NCI-H345 treated with DMSO at 0.1 percent for 48 hours (cell line): ENCODE results near the gene SELENOP.
"Not testable (repeated sequence)": the region's sequence is repeated elsewhere in the genome, so short reads cannot be mapped to it uniquely, and the experiment has no call there.

Experiments used
- DNase-seq: peaks from one replicate; lab custom pipeline; 2025; ENCODE audit not compliant: unreplicated experiment; lab: John Stamatoyannopoulos, UW

Gene SELENOP

DNA sequence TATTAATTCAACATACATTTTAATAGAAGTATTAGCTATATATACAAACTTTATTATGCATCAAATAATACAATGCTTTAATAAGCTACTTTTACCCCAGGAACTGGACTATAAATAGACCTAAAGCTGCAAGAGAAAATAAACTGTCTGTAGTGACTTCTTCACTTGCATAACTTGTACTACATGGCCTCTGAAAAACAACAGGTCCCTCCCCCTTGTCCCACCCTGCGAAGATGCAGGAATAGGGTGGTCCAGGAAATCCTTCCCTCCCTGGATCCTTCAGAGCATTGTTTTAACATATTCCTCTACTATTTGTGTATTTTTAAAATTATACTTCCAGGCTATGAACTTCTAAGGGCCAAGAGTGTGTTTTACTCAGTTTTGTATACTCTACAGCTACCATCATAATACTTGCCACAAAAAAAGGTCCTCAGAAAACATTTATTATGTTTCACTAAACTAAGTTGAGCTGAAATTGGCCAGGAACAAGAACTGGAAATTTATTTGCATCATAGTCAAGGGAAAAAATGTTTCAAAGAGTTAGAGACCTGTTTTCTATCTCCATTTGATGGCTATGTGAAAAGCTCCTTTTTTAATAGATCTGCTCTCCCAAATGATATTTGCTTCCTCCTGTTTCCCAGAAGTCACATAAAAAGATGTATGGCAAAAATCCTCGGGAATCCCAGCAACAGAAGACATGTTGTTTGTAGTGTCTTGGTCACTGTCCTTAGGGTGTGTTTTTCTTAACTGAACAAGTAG is 15.2 kb upstream of the SELENOP start:
- no peak for DNase-seq

DNA sequence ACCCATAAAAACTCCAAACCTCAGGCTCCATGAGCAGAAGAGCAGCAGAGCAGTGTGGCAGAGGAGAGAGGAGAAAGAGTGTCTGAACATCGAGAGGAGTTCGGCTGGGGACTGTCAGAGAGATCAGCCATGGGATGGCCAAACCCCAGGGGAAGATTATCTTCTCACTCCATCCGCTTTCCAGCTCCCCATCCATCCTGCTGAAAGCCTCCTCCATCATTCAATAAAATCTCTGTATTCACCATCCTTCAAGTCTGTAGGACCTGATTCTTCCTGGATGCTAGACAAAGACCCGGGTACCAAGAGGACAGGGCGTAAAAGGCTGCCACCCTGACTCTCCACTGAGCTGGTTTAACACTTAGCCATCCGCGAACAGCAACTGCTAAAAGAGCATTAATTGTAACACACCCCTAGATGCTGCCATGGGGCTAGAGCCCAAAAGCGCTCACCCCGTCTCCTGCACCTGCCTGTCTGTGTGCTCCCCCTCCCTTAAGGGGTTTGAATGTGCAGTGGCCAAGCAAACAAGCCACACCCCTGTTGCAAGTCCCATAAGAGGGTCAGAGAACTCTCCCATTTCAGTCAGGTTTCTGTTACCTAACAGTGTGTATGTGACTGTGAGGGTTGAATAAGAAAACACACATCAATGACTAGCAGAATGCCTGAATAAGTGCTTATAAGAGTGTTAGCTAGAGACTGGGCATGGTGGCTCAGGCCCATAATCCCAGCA is 13.9 kb upstream of the SELENOP start:
- no peak for DNase-seq

- DNase-seq = no peak
These were observed 12.8 kb upstream of the SELENOP start for GRCh38 chr5:42824347-42824976.

DNA sequence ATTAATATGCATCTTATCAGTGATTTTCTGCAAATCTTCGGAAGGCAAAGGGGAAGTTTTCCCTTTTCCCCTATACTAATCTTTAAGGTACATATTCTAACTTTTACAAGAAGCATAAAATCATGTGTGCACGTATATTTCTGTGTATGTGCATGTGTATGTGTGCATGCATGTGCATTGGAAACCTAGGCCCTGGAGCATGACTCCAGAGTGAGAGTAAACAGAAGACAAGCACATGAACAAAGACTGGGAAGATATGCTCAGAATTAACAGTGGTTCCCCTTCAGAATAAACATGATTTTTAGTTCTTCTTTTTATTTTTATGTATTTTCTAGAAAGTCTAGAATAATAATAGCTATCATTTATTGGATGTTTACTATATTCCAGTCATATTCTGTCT is 10.9 kb upstream of the SELENOP start:
- no peak for DNase-seq

- DNase-seq = no peak
These were observed 8.1 kb upstream of the SELENOP start for GRCh38 chr5:42819745-42820144.

- DNase-seq = not testable (repeated sequence)
These were observed 4.9 kb upstream of the SELENOP start for GRCh38 chr5:42816546-42816945.

DNA sequence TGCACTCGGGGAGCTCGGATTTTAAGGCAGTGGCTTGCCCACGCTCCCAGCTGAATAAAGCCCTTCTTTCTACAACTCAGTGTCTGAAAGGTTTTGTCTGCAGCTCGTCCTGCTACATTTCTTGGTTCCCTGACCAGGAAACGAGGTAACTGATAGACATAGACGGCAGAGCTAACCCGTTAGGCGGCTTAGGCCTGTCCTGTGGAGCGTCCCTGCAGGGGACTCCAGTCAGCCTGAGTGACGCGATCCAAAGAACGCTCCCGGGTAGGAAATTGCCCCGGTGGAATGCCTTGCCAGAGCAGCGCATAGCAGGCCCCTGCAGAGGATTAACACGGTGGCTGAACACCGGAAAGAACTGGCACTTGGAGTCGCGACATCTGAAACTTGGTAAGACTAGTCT is 1.8 kb upstream of the SELENOP start:
- DNase-seq = no peak

GRCh38 chr5:42812620-42813019 is 928 bp upstream of the SELENOP start:
- DNase-seq = no peak

DNA sequence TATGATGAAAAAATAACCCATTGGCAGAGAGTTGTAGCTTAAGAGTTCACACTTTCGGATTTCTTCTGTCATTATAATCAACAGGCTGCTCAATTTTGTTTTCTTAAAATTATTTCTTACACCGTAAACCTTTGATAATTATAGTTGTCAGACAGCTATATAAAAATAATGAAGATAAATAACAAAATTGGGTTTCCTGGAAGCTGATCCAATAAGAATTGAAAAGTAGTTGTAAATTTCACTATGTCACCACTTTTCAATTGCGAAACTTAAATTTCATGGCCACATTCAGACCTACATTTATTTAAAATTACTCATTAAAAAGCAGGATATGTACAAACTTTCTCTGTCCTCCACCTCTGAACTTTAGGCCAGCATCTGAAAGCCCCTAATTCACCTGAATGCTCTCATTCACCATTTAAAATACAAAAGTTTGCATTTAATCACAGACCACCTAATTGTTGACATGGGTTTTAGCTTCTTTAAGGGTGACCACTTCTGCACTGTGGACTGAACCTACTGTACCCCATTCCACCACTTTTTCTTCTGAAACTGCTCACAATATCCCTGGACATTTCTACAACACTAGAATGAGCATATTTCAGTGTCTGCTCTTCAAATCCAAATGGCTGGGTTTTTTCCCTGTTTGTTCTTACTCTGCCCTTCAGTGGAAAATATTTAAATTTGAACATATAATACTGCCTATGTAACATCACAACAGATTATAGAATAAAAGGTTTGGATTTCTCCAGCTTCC is 680 bp downstream of the SELENOP start:
- DNase-seq = no peak

GRCh38 chr5:42808888-42809611 is 2.6 kb downstream of the SELENOP start:
- DNase-seq = no peak

GRCh38 chr5:42807722-42808447 is 3.8 kb downstream of the SELENOP start:
- no peak for DNase-seq

DNA sequence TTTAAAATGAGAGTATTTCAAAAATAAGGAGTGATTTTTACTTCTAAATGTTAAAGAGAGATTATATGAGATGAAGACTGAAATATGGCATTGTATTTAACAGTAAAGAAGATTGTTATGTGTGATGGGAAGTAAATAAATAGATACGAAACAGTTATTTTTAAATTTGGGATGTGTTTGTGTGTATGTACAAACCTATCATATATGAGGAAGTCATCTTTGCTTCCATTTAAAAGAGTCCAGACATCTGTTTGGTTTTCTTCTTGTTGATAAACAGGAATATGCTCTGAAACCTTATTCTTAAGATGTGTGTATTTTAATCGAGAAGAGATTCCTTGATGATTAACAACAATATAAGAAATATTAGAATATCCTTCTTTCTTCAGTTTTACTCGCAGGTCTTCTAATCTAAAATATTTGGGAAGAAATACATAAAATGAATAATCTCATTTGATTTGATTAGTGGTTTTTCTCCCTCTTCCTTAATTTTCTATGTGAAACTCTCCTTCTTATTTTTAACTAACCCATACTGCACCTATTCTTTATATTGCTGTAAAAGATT is 4.9 kb downstream of the SELENOP start:
- no peak for DNase-seq

DNA sequence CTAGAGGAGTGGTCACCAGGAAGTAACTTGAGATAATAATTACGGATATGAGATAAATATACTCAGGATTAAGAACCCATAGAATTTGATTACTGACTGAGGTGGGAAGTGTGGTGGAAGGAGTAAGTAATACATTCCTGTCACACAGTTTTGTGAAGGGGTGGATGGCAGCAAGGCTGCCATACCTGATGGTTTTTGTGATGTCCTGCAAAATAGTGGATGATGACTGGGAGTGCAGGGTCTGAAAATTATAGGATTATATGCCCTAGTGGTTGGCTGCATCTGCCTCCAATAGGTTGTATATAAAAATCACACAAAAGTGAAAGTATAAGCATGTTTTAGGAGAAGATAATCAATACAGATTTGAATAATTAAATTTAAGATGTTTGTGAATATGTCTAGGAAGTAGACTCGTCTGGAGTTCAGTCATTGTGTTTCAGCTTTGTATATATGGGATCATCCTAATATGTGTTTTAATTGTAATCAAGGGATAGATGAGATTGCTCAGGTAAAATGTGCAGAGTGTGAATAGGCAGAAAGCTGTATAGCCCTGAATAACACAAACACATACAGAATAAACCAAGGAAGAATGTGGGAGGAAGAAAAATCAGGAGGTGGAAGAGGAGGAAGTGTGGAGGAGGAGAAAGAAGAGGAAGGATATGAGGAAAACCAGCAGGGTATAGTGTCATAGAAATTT is 5.5 kb downstream of the SELENOP start:
- DNase-seq = no peak

DNA sequence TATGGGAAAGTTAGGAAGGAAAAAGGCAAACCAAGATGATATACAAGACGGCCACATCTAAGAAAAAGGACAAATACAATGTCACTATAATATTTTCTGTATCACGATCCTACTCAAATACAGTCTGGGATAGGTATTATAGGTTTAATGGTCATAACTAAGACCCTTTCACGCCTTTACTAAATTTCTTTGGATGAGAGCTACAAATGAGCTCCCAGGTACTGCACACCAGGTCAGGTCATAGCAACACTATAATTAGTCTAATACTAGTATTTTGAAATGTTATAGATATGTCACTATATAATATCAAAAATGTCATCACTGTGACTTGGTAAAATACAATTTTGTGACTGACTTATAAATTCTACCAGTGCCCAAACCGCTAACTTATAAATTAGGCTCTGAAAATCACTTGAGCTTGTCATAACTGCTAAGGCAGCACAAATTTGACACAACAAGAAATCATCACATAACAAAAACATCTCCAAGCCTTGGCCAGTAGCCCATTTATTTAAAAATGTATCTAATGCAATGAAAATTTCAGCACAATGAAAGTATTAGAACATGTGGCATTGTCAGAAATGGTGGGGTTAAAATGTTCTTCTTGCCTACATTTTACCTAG is 6.9 kb downstream of the SELENOP start:
- DNase-seq = no peak

GRCh38 chr5:42801516-42802166 is 10.1 kb downstream of the SELENOP start:
- DNase-seq = no peak

GRCh38 chr5:42800748-42801330 is 10.9 kb downstream of the SELENOP start:
- DNase-seq = no peak

GRCh38 chr5:42799668-42800114 is 12.0 kb downstream of the SELENOP start:
- no peak for DNase-seq

- no peak for DNase-seq
These were observed 12.5 kb downstream of the SELENOP start for GRCh38 chr5:42799241-42799608.
